MM.1S (cell line): Measurements from ENCODE around the gene FOLR3.

Source experiments
- CTCF ChIP-seq: fragments of 300-600 bp; sonication (generic); IDR thresholded peaks from 2 replicates; pipeline ENCODE4 v1.5.1; 2016; ENCODE audit warnings: antibody characterized with exemption, low read length, mixed read lengths
- EZH2 ChIP-seq: fragments of 300-600 bp; sonication (generic); optimal IDR thresholded peaks from 2 replicates; pipeline ENCODE3; 2017; ENCODE audit warnings: low read depth, mild to moderate bottlenecking, antibody characterized with exemption, low read length, mixed read lengths

- TF ChIP-seq CTCF (no peak), EZH2 (no peak)
These were observed 11.5 kb upstream of the FOLR3 start for GRCh38 chr11:72124046-72124445.
